GM10266 (cell line): ENCODE measurements around the gene IFITM1.
"Not testable (repeated sequence)": the region's sequence is repeated elsewhere in the genome, so short reads cannot be mapped to it uniquely, and the experiment has no call there.

Experiments
- DNase-seq: peaks from one replicate; pipeline ENCODE4 v3.0.0; 2012; ENCODE audit errors: extremely low spot score
- CTCF ChIP-seq: IDR thresholded peaks from 2 replicates; pipeline ENCODE4 v1.5.1; 2012; ENCODE audit warnings: mild to moderate bottlenecking, low read depth; ENCODE audit not compliant: control insufficient read depth, insufficient read depth; ENCODE audit errors: missing control alignments

Gene IFITM1

GRCh38 chr11:315051-315481 is 1.2 kb downstream of the IFITM1 start:
- no peak for DNase-seq
- no peak for TF ChIP-seq CTCF

GRCh38 chr11:315516-315994 is 1.7 kb downstream of the IFITM1 start:
- DNase-seq = no peak
- TF ChIP-seq CTCF = no peak

GRCh38 chr11:316031-316701 is 2.3 kb downstream of the IFITM1 start:
- no peak for TF ChIP-seq CTCF
- DNase-seq = no peak

GRCh38 chr11:316891-317301 is 3.1 kb downstream of the IFITM1 start:
- TF ChIP-seq CTCF = no peak
- DNase-seq = no peak

GRCh38 chr11:317668-318404 is 4.0 kb downstream of the IFITM1 start:
- not testable (repeated sequence) for DNase-seq

GRCh38 chr11:318405-319120 is 4.7 kb downstream of the IFITM1 start:
- DNase-seq = not testable (repeated sequence)

GRCh38 chr11:319121-319887 is 5.5 kb downstream of the IFITM1 start:
- DNase-seq = not testable (repeated sequence)

GRCh38 chr11:319888-320273 is 6.0 kb downstream of the IFITM1 start:
- not testable (repeated sequence) for DNase-seq

- TF ChIP-seq CTCF = no peak
- no peak for DNase-seq
Measured at GRCh38 chr11:324156-324555, 10.3 kb downstream of the IFITM1 start.

- DNase-seq = not testable (repeated sequence)
Measured at GRCh38 chr11:324593-325517, 11.0 kb downstream of the IFITM1 start.
